ENCODE results near the gene SUPT3H. TPM values are rescaled to one million over a fixed set of nuclear protein-coding genes. Genes with fewer than 3 reads are reported as not detected.

The SUPT3H gene
- total RNA-seq, 3 donors from 2014 or later (not counting 1 experiment from before 2014, with no cell fraction given), result 7.3 to 10.9 (median 9.9) TPM

GRCh38 chr6:44779130-44779826 is 598.5 kb downstream of the SUPT3H start:
- H3K36me3 Mint-ChIP-seq, result no peaks in the 10 kb centered on the region
- WGBS (ENCODE audit: insufficient coverage), result 68% methylated on average over 8 of the region's 8 CpGs

More at GRCh38 chr6:44779130-44779826, 598.5 kb downstream of the SUPT3H start:
- H3K4me3 ChIP-seq (ENCODE audit: low read length), result no peak overlapping the region
- no peak overlapping the region for H3K27ac ChIP-seq (ENCODE audit: low read length)
- H3K9me3 ChIP-seq (ENCODE audit: control insufficient read depth, insufficient read depth, low read length), result no peaks in the 10 kb centered on the region
- intact Hi-C loops (cut with micrococcal nuclease), result no loop called here
- no peaks in the 10 kb centered on the region for H3K27me3 ChIP-seq (ENCODE audit: control insufficient read depth, insufficient read depth, low read length)
- no peaks in the 10 kb centered on the region for H3K4me1 ChIP-seq (ENCODE audit: control insufficient read depth, insufficient read depth, low read length)
- Mint-ChIP-seq H3K9me3 (no peaks in the 10 kb centered on the region), H3K27me3 (ENCODE audit: low read depth in 2 of 2) (no peaks in the 10 kb centered on the region), H3K4me1 (no peaks in the 10 kb centered on the region), H3K4me3 (no peak overlapping the region), H3K27ac (no peak overlapping the region)
- TF ChIP-seq, protein P1, sequence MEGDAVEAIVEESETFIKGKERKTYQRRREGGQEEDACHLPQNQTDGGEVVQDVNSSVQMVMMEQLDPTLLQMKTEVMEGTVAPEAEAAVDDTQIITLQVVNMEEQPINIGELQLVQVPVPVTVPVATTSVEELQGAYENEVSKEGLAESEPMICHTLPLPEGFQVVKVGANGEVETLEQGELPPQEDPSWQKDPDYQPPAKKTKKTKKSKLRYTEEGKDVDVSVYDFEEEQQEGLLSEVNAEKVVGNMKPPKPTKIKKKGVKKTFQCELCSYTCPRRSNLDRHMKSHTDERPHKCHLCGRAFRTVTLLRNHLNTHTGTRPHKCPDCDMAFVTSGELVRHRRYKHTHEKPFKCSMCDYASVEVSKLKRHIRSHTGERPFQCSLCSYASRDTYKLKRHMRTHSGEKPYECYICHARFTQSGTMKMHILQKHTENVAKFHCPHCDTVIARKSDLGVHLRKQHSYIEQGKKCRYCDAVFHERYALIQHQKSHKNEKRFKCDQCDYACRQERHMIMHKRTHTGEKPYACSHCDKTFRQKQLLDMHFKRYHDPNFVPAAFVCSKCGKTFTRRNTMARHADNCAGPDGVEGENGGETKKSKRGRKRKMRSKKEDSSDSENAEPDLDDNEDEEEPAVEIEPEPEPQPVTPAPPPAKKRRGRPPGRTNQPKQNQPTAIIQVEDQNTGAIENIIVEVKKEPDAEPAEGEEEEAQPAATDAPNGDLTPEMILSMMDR (IDR thresholded peaks at IDR 0.05), result no peak
- ATAC-seq (no peak), DNase-seq (no peak)
- H3K36me3 ChIP-seq (ENCODE audit: control insufficient read depth, insufficient read depth, low read length), result no peaks in the 10 kb centered on the region

Other genes starting within 250 kb of the SUPT3H start
- gene RUNX2, start 49.6 kb downstream of the SUPT3H start, total RNA-seq, result 10 to 100 TPM in 1 of 3 donors, 1 to 10 TPM in 2; 5.0 to 19.2 (median 7.0) TPM